Liver (tissue), 9 donors: ENCODE data around the gene NHSL2. TPM values are rescaled to one million over a fixed set of nuclear protein-coding genes. Genes with fewer than 3 reads are reported as not detected.

Experiments
- DNase-seq: peaks from one replicate; pipeline ENCODE4 v3.0.0-alpha.2; 2017; ENCODE audit warnings: low spot score
- H3K27ac ChIP-seq, 2 donors: one replicate each; pipeline ENCODE4 v1.7.0; 2013; ENCODE audit warnings: inconsistent platforms in 2 of 2, low read length in 2 of 2, control low read depth in 1 of 2, low read depth in 1 of 2, mild to moderate bottlenecking in 1 of 2
- H3K27me3 ChIP-seq, 4 donors: one replicate each; pipeline versions ENCODE4 v1.6.1 to v1.7.0; 2013; ENCODE audit warnings: low read length in 3 of 4, inconsistent platforms in 1 of 4, mild to moderate bottlenecking in 1 of 4, moderate library complexity in 1 of 4; ENCODE audit not compliant: control insufficient read depth in 4 of 4, insufficient read depth in 4 of 4
- H3K36me3 ChIP-seq, 4 donors: one replicate each; pipeline versions ENCODE4 v1.6.1 to v1.7.0; 2013; ENCODE audit warnings: low read length in 3 of 4, mild to moderate bottlenecking in 3 of 4, low read depth in 1 of 4, moderate library complexity in 1 of 4; ENCODE audit not compliant: control insufficient read depth in 4 of 4, insufficient read depth in 3 of 4
- H3K4me1 ChIP-seq, 4 donors: one replicate each; pipeline versions ENCODE4 v1.6.1 to v1.7.0; 2013; ENCODE audit warnings: low read length in 3 of 4, mild to moderate bottlenecking in 3 of 4, moderate library complexity in 1 of 4; ENCODE audit not compliant: control insufficient read depth in 4 of 4, insufficient read depth in 4 of 4
- H3K4me3 ChIP-seq, 3 donors: one replicate each; pipeline versions ENCODE4 v1.6.1 to v1.7.0; 2013; ENCODE audit warnings: low read length in 3 of 3, control low read depth in 1 of 3, low read depth in 1 of 3, mild to moderate bottlenecking in 1 of 3
- H3K9ac ChIP-seq, 2 donors: one replicate each; pipeline ENCODE4 v1.7.0; 2013; ENCODE audit warnings: low read length in 2 of 2, mild to moderate bottlenecking in 2 of 2, moderate library complexity in 2 of 2, control low read depth in 1 of 2, low read depth in 1 of 2
- H3K9me3 ChIP-seq, 4 donors: one replicate each; pipeline versions ENCODE4 v1.6.1 to v1.7.0; 2013; ENCODE audit warnings: low read length in 3 of 4; ENCODE audit not compliant: control insufficient read depth in 4 of 4
- ATF3 ChIP-seq: IDR thresholded peaks from 2 replicates; pipeline ENCODE4 v1.6.1; 2016; ENCODE audit warnings: antibody characterized with exemption
- CTCF ChIP-seq: fragments of 150-350 bp; IDR thresholded peaks from 2 replicates; pipeline ENCODE4 v1.5.1; 2017; ENCODE audit warnings: improper control_type of control experiment, low read depth, low read length; ENCODE audit not compliant: missing input control
- EGR1 ChIP-seq, 2 donors: IDR thresholded peaks; 2 replicates each; pipeline ENCODE4 v1.6.1; 2016 to 2018; ENCODE audit warnings: antibody characterized with exemption in 2 of 2, low read depth in 2 of 2
- FOXA1 ChIP-seq: IDR thresholded peaks from 2 replicates; pipeline ENCODE4 v1.6.1; 2016; ENCODE audit warnings: antibody characterized with exemption
- FOXA2 ChIP-seq: IDR thresholded peaks from 2 replicates; pipeline ENCODE4 v1.6.1; 2016; ENCODE audit warnings: antibody characterized with exemption
- HNF4A ChIP-seq, 2 donors: conservative IDR thresholded peaks; 2 replicates each; pipeline ENCODE4 v1.6.1; 2016; ENCODE audit warnings: antibody characterized with exemption in 2 of 2, mild to moderate bottlenecking in 2 of 2
- HNF4G ChIP-seq: IDR thresholded peaks from 2 replicates; pipeline ENCODE4 v1.6.1; 2016; ENCODE audit warnings: antibody characterized with exemption
- JUND ChIP-seq, 2 donors: IDR thresholded peaks; 2 replicates each; pipeline ENCODE4 v1.6.1; 2016; ENCODE audit warnings: antibody characterized with exemption in 2 of 2
- NR2F2 ChIP-seq: IDR thresholded peaks from 2 replicates; pipeline ENCODE4 v1.6.1; 2016; ENCODE audit warnings: antibody characterized with exemption
- RAD21 ChIP-seq, 2 donors: IDR thresholded peaks; 2 replicates each; pipeline ENCODE4 v1.6.1; 2016; ENCODE audit warnings: antibody characterized with exemption in 2 of 2, mild to moderate bottlenecking in 2 of 2
- REST ChIP-seq: IDR thresholded peaks from 2 replicates; pipeline ENCODE4 v1.6.1; 2016; ENCODE audit warnings: antibody characterized with exemption, mild to moderate bottlenecking
- SP1 ChIP-seq: IDR thresholded peaks from 2 replicates; pipeline ENCODE4 v1.6.1; 2018; ENCODE audit warnings: antibody characterized with exemption, mild to moderate bottlenecking
- TAF1 ChIP-seq: conservative IDR thresholded peaks from 2 replicates; pipeline ENCODE4 v1.6.1; 2016; ENCODE audit warnings: antibody characterized with exemption, mild to moderate bottlenecking
- YY1 ChIP-seq: IDR thresholded peaks from 2 replicates; pipeline ENCODE4 v1.6.1; 2016; ENCODE audit warnings: antibody characterized with exemption, mild to moderate bottlenecking
- ZBTB33 ChIP-seq: IDR thresholded peaks from 2 replicates; pipeline ENCODE4 v1.6.1; 2016; ENCODE audit warnings: antibody characterized with exemption
- WGBS: extraction: QIAGEN DNeasy Blood & Tissue Kit; methylation state at CpG from one replicate; pipeline ENCODE4 v1.1.7; 2013; 5-methylcytosine and 5-hydroxymethylcytosine counted together
- polyA plus RNA-seq, 2 donors: library from polyadenylated mRNA; stranded (reverse) in 1 of 2; unstranded in 1 of 2; fragments of 200-250 nt in 1 of 2; fragments of >200 nt in 1 of 2; fragmentation: Nextera tagmentation in 1 of 2; extraction: Ambion mirVana in 1 of 2; gene quantifications; one replicate each; pipeline versions ENCODE4 v1.2.1 to v1.2.3, GENCODE V29; 2013 to 2015
- total RNA-seq, 2 donors: library from RNA; depleted of rRNA; stranded (reverse); fragments of >200 nt; gene quantifications; one replicate each; pipeline ENCODE4 v1.2.3, GENCODE V29; 2014
- donor health status: healthy.
- donor health status: healthy.
- donor health status: healthy.
- donor health status: healthy.
- donor health status: healthy.

Gene NHSL2
- total and polyA plus RNA-seq, 4 donors, result 0.45 to 1.3 (median 1.1) TPM

GRCh38 chrX:72084114-72084513, 173.5 kb downstream of the NHSL2 start:
- Histone ChIP-seq H3K4me3 (no peak overlapping the region), H3K27ac (no peak overlapping the region), H3K36me3 (no peaks in the 10 kb centered on the region), H3K27me3 (no peaks in the 10 kb centered on the region), H3K9me3 (no peaks in the 10 kb centered on the region), H3K9ac (no peak overlapping the region), H3K4me1 (peaks cover 0 to under 1% (median 0%) of the 10 kb centered on the region in 4 donors)
- TF ChIP-seq FOXA2, result no peak
- TF ChIP-seq ATF3, result no peak
- TF ChIP-seq RAD21 (IDR thresholded peaks at IDR 0.05), result no peak
- TF ChIP-seq YY1, result no peak
- no peak for TF ChIP-seq FOXA1
- TF ChIP-seq EGR1 (IDR thresholded peaks at IDR 0.05; ENCODE audit: low read depth in 2 of 2), result no peak
- no peak for TF ChIP-seq SP1
- no peak for TF ChIP-seq HNF4A (conservative IDR thresholded peaks at IDR 0.05)
- TF ChIP-seq REST, result no peak
- no peak for TF ChIP-seq ZBTB33
- no peak for TF ChIP-seq NR2F2
- TF ChIP-seq JUND (IDR thresholded peaks at IDR 0.05), result no peak
- no peak for DNase-seq
- WGBS, result 88% methylated on average over 1 of the region's 1 CpG

- Histone ChIP-seq H3K27me3 (no peaks in the 10 kb centered on the region), H3K4me1 (no peaks in the 10 kb centered on the region)
- 93% methylated on average over 1 of the region's 1 CpG for WGBS
These were observed 176.3 kb downstream of the NHSL2 start for GRCh38 chrX:72086995-72087394.

More at GRCh38 chrX:72086995-72087394, 176.3 kb downstream of the NHSL2 start:
- Histone ChIP-seq H3K27ac (no peak overlapping the region), H3K36me3 (no peaks in the 10 kb centered on the region), H3K4me3 (no peak overlapping the region), H3K9ac (no peak overlapping the region), H3K9me3 (no peaks in the 10 kb centered on the region)
- DNase-seq, result no peak
- no peak for TF ChIP-seq FOXA1
- no peak for TF ChIP-seq YY1
- TF ChIP-seq CTCF, result no peak
- no peak for TF ChIP-seq HNF4A (conservative IDR thresholded peaks at IDR 0.05)
- TF ChIP-seq ZBTB33, result no peak
- TF ChIP-seq EGR1 (IDR thresholded peaks at IDR 0.05; ENCODE audit: low read depth in 2 of 2), result no peak
- TF ChIP-seq NR2F2, result no peak
- TF ChIP-seq ATF3, result no peak
- TF ChIP-seq HNF4G, result no peak
- no peak for TF ChIP-seq TAF1
- TF ChIP-seq RAD21 (IDR thresholded peaks at IDR 0.05), result no peak
- TF ChIP-seq FOXA2, result no peak
